GM18873 (cell line): ENCODE measurements around the gene GNLY.

Source experiments
- ATAC-seq: cut with Tn5 transposase; IDR thresholded peaks from one replicate; pipeline ENCODE4 v1.9.1; 2021; ENCODE audit warnings: mild to moderate bottlenecking, moderate library complexity, moderate number of reproducible peaks; ENCODE audit not compliant: unreplicated experiment, low FRiP score

Gene GNLY

GRCh38 chr2:85741211-85741832 is 47.2 kb downstream of the GNLY start:
- no peak for ATAC-seq

GRCh38 chr2:85741833-85742455 is 47.8 kb downstream of the GNLY start:
- no peak for ATAC-seq

DNA sequence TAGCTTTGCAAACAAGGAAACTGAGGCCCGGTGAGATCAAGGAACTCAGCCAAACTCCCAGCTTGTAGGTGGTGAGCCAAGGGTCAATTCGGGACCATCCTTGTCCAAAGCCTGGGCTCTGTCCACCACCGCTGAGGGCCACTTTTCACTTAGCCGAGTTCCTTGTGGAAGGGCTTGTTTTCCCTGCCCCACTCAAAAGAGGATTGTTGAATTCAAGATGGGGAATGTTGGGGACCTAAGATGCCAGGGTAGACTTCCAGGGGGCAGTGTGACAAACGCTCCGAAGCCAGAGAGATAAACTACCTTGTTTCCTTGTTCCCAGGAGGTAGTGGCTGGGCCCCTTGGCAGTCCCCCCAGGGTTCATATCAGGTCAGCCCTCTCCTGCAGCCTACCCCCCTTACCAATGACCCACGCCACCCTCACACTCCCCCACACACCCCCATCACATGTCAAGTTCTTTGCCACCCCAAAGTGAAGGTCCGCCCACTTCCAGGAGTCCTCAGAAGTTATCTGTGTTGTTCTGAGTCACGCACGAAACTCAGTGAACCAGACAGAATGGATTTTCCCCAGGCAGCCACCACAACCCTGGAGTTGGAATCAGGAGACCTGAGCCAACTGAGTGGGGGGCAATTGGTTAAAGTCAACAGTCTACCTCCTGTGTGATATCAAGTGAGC is 49.3 kb downstream of the GNLY start:
- no peak for ATAC-seq

- no peak for ATAC-seq
Observed at GRCh38 chr2:85744055-85744454, 49.9 kb downstream of the GNLY start.

DNA sequence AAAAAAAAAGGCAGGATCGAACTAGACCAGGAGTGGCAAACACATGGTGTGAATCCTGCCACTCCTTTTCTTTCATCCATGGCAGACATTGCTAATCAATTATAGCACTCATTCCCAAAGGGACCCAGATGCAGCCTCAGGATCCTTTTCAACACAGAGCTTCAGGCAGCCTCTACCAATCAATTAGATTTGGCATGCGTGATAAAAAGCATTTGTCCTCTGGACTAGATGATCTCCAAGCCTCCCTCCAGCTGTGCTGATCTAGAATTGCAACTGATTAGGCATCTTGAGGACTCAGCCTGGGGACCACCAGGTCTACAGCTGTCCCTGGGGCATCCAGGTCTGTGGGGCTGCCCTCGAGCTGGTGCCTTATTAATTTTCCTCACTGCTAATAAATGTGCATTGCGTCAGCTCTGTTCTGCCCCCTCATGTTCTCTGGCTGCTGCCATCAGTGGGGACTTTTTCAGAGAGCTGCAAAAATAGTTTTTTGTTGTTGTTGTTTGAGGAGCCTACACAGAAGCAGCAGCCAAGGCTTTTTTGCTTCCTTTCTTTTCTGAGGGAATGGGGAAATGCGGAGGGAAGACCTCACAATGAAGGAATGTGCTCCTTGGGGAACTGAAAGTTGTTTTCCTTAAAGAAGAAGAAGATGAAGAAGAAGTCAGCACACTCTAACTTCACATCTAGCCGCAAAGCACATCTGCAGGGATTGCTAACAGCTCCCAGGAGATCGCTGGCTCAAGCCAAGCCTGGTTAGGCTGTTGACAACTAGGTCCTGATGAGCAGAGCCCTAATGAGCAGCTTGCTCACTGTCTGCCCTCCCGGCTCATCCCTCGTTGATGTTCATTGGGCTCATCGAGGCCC is 50.8 kb downstream of the GNLY start:
- ATAC-seq = no peak

- no peak for ATAC-seq
Observed at GRCh38 chr2:85745619-85746018, 51.5 kb downstream of the GNLY start.

GRCh38 chr2:85746321-85747004 is 52.3 kb downstream of the GNLY start:
- no peak for ATAC-seq

- ATAC-seq = no peak
Observed at GRCh38 chr2:85747441-85747840, 53.3 kb downstream of the GNLY start.

GRCh38 chr2:85748039-85748734 is 54.0 kb downstream of the GNLY start:
- ATAC-seq = no peak
